ENCODE data around the gene ELL. TPM values are rescaled to one million over a fixed set of nuclear protein-coding genes. Genes with fewer than 3 reads are reported as not detected.

The ELL gene
- total and polyA plus RNA-seq, 2 experiments from 2014 or later = 11.3 to 20.1 TPM

- Mint-ChIP-seq H3K4me1 (peaks cover 15% of the 10 kb centered on the region), H3K27me3 (ENCODE audit: insufficient read depth, low read depth, poor library complexity) (peaks cover 19% of the 10 kb centered on the region), H3K36me3 (ENCODE audit: low read depth) (no peaks in the 10 kb centered on the region; the same call in 2 of the 3 replicates), H3K27ac (no peak overlapping the region), H3K9me3 (no peaks in the 10 kb centered on the region; the same call in 2 of the 3 replicates), H3K4me3 (no peak overlapping the region)
- Histone ChIP-seq H3K4me2 (no peak overlapping the region), H3K4me1 (ENCODE audit: insufficient read depth) (peaks cover 5% of the 10 kb centered on the region), H3K27ac (ENCODE audit: low read depth) (no peak overlapping the region), H3K9me2 (ENCODE audit: insufficient read depth) (no peaks in the 10 kb centered on the region), H3K79me2 (replicated peaks; ENCODE audit: insufficient read depth) (peaks cover 13% of the 10 kb centered on the region), H3F3A (replicated peaks; ENCODE audit: low read depth) (no peaks in the 10 kb centered on the region; the same call in 1 of the 2 replicates), H3K36me3 (ENCODE audit: insufficient read depth) (no peaks in the 10 kb centered on the region), H4K20me1 (replicated peaks; ENCODE audit: insufficient read depth) (peaks cover 10% of the 10 kb centered on the region; the same call in 1 of the 2 replicates), H3K4me3 (no peak overlapping the region), H2AFZ (no peak overlapping the region), H3K27me3 (ENCODE audit: insufficient read depth) (no peaks in the 10 kb centered on the region)
- no peak for ATAC-seq
- TF ChIP-seq STAT1 (IDR thresholded peaks at IDR 0.05; ENCODE audit: unreplicated experiment) (no peak), EZH2 (IDR thresholded peaks at IDR 0.05; ENCODE audit: low read depth, unreplicated experiment) (no peak), EZH2phosphoT487 (IDR thresholded peaks at IDR 0.05; ENCODE audit: unreplicated experiment) (no peak), ETS1 (IDR thresholded peaks at IDR 0.05) (no peak), ZNF331 (CRISPR knock-in tag; IDR thresholded peaks at IDR 0.05; ENCODE audit: low read depth) (no peak), POLR2AphosphoS5 (IDR thresholded peaks at IDR 0.05; ENCODE audit: low read depth) (no peak), CTCF (conservative IDR thresholded peaks at IDR 0.05; ENCODE audit: low read depth in 2 of 2) (no peak), ZNF462 (CRISPR knock-in tag; IDR thresholded peaks at IDR 0.05) (no peak), CREB1 (CRISPR knock-in tag; IDR thresholded peaks at IDR 0.05; ENCODE audit: low read depth) (no peak)
- no peak for DNase-seq (ENCODE audit: low spot score)
Measured at GRCh38 chr19:18470787-18471186, 51.1 kb downstream of the ELL start.
